ENCODE results near the gene LSP1.

GRCh38 chr11:1820463-1821325, 32.2 kb upstream of the LSP1 start:
- TF ChIP-seq POLR2A (IDR thresholded peaks at IDR 0.05) (no peak), EP300 (IDR thresholded peaks at IDR 0.05; ENCODE audit: low read depth) (no peak)

Measured in transverse colon (tissue), 1 donor.